ENCODE data around the gene ZNF641. TPM values are rescaled to one million over a fixed set of nuclear protein-coding genes. Genes with fewer than 3 reads are reported as not detected.

The ZNF641 gene
- total and polyA plus RNA-seq, 7 donors, result 3.0 to 28.5 (median 16.6) TPM

GRCh38 chr12:48361664-48362339 is 11.1 kb upstream of the ZNF641 start:
- H3K36me3 ChIP-seq, result no peaks in the 10 kb centered on the region
- H3K9me3 ChIP-seq, result no peaks in the 10 kb centered on the region
- no peak overlapping the region for H3K4me3 ChIP-seq
- DNase-seq, result no peak
- H3K27me3 ChIP-seq, result no peaks in the 10 kb centered on the region
- no peak overlapping the region for H3K27ac ChIP-seq
- no peaks in the 10 kb centered on the region for H3K4me1 ChIP-seq
- no peak for TF ChIP-seq CTCF (IDR thresholded peaks at IDR 0.05)
- no peak for TF ChIP-seq EP300 (IDR thresholded peaks at IDR 0.05)
- no peak for TF ChIP-seq POLR2AphosphoS5 (IDR thresholded peaks at IDR 0.05)
- intact Hi-C loops (cut with DNase I), result no loop called here
- WGBS, 2 donors, result 82 to 83% methylated on average over 2 of the region's 2 CpGs

- Histone ChIP-seq H3K36me3 (no peaks in the 10 kb centered on the region), H3K9me3 (no peaks in the 10 kb centered on the region), H3K27ac (no peak overlapping the region), H3K27me3 (no peaks in the 10 kb centered on the region), H3K4me1 (no peaks in the 10 kb centered on the region), H3K4me3 (no peak overlapping the region)
- WGBS, 2 donors, result 71 to 78% methylated on average over 7 of the region's 7 CpGs
- TF ChIP-seq EP300 (IDR thresholded peaks at IDR 0.05) (no peak), POLR2AphosphoS5 (IDR thresholded peaks at IDR 0.05) (no peak), POLR2A (IDR thresholded peaks at IDR 0.05) (no peak)
- no peak for DNase-seq
- intact Hi-C loops (cut with DNase I), result no loop called here
These were observed 8.3 kb upstream of the ZNF641 start for GRCh38 chr12:48358937-48359513.

GRCh38 chr12:48356041-48356768 is 5.5 kb upstream of the ZNF641 start:
- intact Hi-C loops (cut with DNase I), result no loop called here
- TF ChIP-seq POLR2A (IDR thresholded peaks at IDR 0.05), result no peak
- no peak for TF ChIP-seq EP300 (IDR thresholded peaks at IDR 0.05)
- no peak for TF ChIP-seq POLR2AphosphoS5 (IDR thresholded peaks at IDR 0.05)
- TF ChIP-seq CTCF (IDR thresholded peaks at IDR 0.05), result no peak

GRCh38 chr12:48352157-48352760 is 1.5 kb upstream of the ZNF641 start:
- intact Hi-C loops (cut with DNase I), result loop anchor here (5.0 kb wide), 3 partner anchors 55 to 155 kb away; no protein-coding TSS in a partner anchor
- WGBS, 2 donors, result 95% methylated on average over 11 of the region's 11 CpGs
- TF ChIP-seq EP300 (IDR thresholded peaks at IDR 0.05), result no peak
- TF ChIP-seq POLR2AphosphoS5 (IDR thresholded peaks at IDR 0.05), result no peak
- Histone ChIP-seq H3K27me3 (no peaks in the 10 kb centered on the region), H3K27ac (no peak overlapping the region), H3K36me3 (peaks cover 0 to 8% (median 0%) of the 10 kb centered on the region in 4 donors), H3K4me3 (no peak overlapping the region), H3K9me3 (no peaks in the 10 kb centered on the region), H3K4me1 (peaks cover 0 to 35% (median 21%) of the 10 kb centered on the region in 4 donors)
- no peak for DNase-seq

More at GRCh38 chr12:48356041-48356768, 5.5 kb upstream of the ZNF641 start:
- Histone ChIP-seq H3K4me1 (peaks cover 0 to 15% (median 12%) of the 10 kb centered on the region in 4 donors), H3K27ac (no peak overlapping the region), H3K9me3 (no peaks in the 10 kb centered on the region), H3K27me3 (no peaks in the 10 kb centered on the region), H3K36me3 (no peaks in the 10 kb centered on the region), H3K4me3 (no peak overlapping the region)
- 91 to 92% methylated on average over 6 of the region's 6 CpGs for WGBS, 2 donors
- no peak for DNase-seq

GRCh38 chr12:48351022-48351708 is 446 bp upstream of the ZNF641 start:
- peak overlapping the region; percentile 61 to 89 (median 76) for H3K4me3 ChIP-seq
- intact Hi-C loops (cut with DNase I), result loop anchor here (2.0 to 5.0 kb wide), 4 partner anchors 54 to 154 kb away; no protein-coding TSS in a partner anchor
- H3K4me1 ChIP-seq, result peaks cover 0 to 35% (median 21%) of the 10 kb centered on the region in 4 donors
- DNase-seq, result peak; percentile 93
- peaks cover 5 to 19% (median 8%) of the 10 kb centered on the region in 4 donors for H3K36me3 ChIP-seq
- no peaks in the 10 kb centered on the region for H3K27me3 ChIP-seq
- peak overlapping the region; percentile 90 to 96 (median 94) for H3K27ac ChIP-seq
- 1 to 2% methylated on average over 36 of the region's 36 CpGs for WGBS, 2 donors
- TF ChIP-seq EP300 (IDR thresholded peaks at IDR 0.05), result peak in 1 of 4 donors; percentile 2
- no peak for TF ChIP-seq CTCF (IDR thresholded peaks at IDR 0.05)
- peak; percentile 23 to 59 (median 56) for TF ChIP-seq POLR2AphosphoS5 (IDR thresholded peaks at IDR 0.05)
- no peaks in the 10 kb centered on the region for H3K9me3 ChIP-seq
